Measurements from ENCODE around the gene CCDC185. TPM values are rescaled to one million over a fixed set of nuclear protein-coding genes. Genes with fewer than 3 reads are reported as not detected.

CCDC185 gene
- total and polyA plus RNA-seq, 3 donors from 2014 or later = 17.2 to 64.8 (median 29.8) TPM

- intact Hi-C loops (cut with DNase I; ENCODE audit: low total_unique reads) = no loop called here
- Histone ChIP-seq H3K27ac (no peak within 1 kb of the TSS), H3K36me3 (ENCODE audit: low read depth, missing control alignments) (no peaks in the 10 kb centered on the region), H3K27me3 (no peaks in the 10 kb centered on the region), H3K9me3 (no peaks in the 10 kb centered on the region), H3K4me3 (peak within 1 kb of the TSS; percentile 55 to 64), H3K4me1 (peaks cover 7% of the 10 kb centered on the region)
- WGBS, 2 donors = 0 to 1% methylated on average over 25 to 68 of the region's 111 CpGs
- peak; percentile 68 for DNase-seq
- no peak for TF ChIP-seq POLR2A (IDR thresholded peaks at IDR 0.05)
- TF ChIP-seq CTCF (IDR thresholded peaks at IDR 0.05) = no peak
Observed at GRCh38 chr1:223363856-223364684, 29.1 kb upstream of the CCDC185 start, which contains the start of gene SUSD4. Gene SUSD4 (minus strand): TSS chr1:223364176. CDS start chr1:223363425, 751 bp downstream.

- H3K36me3 ChIP-seq (ENCODE audit: low read depth, missing control alignments) = no peaks in the 10 kb centered on the region
- peak overlapping the region; percentile 40 to 55 for H3K4me3 ChIP-seq
- intact Hi-C loops (cut with DNase I; ENCODE audit: low total_unique reads) = no loop called here
- peak; percentile 30 for DNase-seq
- H3K4me1 ChIP-seq = peaks cover 7% of the 10 kb centered on the region
- TF ChIP-seq CTCF (IDR thresholded peaks at IDR 0.05) (no peak), POLR2A (IDR thresholded peaks at IDR 0.05) (no peak)
- no peak overlapping the region for H3K27ac ChIP-seq
- 3 to 4% methylated on average over 21 to 55 of the region's 55 CpGs for WGBS, 2 donors
- no peaks in the 10 kb centered on the region for H3K9me3 ChIP-seq
- no peaks in the 10 kb centered on the region for H3K27me3 ChIP-seq
Observed at GRCh38 chr1:223364685-223365382, 28.4 kb upstream of the CCDC185 start.

- intact Hi-C loops (cut with DNase I; ENCODE audit: low total_unique reads) = no loop called here
- Histone ChIP-seq H3K27ac (no peak overlapping the region), H3K36me3 (ENCODE audit: low read depth, missing control alignments) (no peaks in the 10 kb centered on the region), H3K4me1 (no peaks in the 10 kb centered on the region), H3K9me3 (no peaks in the 10 kb centered on the region), H3K27me3 (no peaks in the 10 kb centered on the region), H3K4me3 (no peak overlapping the region)
- DNase-seq = no peak
- 90 to 93% methylated on average over 4 of the region's 4 CpGs for WGBS, 2 donors
- no peak for TF ChIP-seq CTCF (IDR thresholded peaks at IDR 0.05)
- TF ChIP-seq POLR2A (IDR thresholded peaks at IDR 0.05) = no peak
Observed at GRCh38 chr1:223374064-223374610, 19.1 kb upstream of the CCDC185 start.

- no peaks in the 10 kb centered on the region for H3K36me3 ChIP-seq (ENCODE audit: low read depth, missing control alignments)
- intact Hi-C loops (cut with DNase I; ENCODE audit: low total_unique reads) = no loop called here
- H3K9me3 ChIP-seq = no peaks in the 10 kb centered on the region
- no peaks in the 10 kb centered on the region for H3K27me3 ChIP-seq
- H3K4me1 ChIP-seq = no peaks in the 10 kb centered on the region
- DNase-seq = no peak
- H3K4me3 ChIP-seq = no peak overlapping the region
- H3K27ac ChIP-seq = no peak overlapping the region
- TF ChIP-seq POLR2A (IDR thresholded peaks at IDR 0.05) = no peak
- TF ChIP-seq CTCF (IDR thresholded peaks at IDR 0.05) = no peak
Observed at GRCh38 chr1:223378754-223379153, 14.5 kb upstream of the CCDC185 start.

Measured in testis (tissue), 3 donors.